Hepatocyte (in vitro differentiated cells): Measurements from ENCODE around the gene MAP3K20.

Experiments
- EZH2 ChIP-seq: fragments of 200-600 bp; sonication (generic); IDR thresholded peaks from 2 replicates; pipeline ENCODE4 v1.6.1; 2016; ENCODE audit warnings: antibody characterized with exemption, mild to moderate bottlenecking, borderline replicate concordance
- TF ChIP-seq, protein P1 (sequence below): fragments of 200-600 bp; sonication (generic); IDR thresholded peaks from 2 replicates; pipeline ENCODE4 v1.5.1; 2016; ENCODE audit warnings: antibody characterized with exemption, mild to moderate bottlenecking; ENCODE audit not compliant: poor library complexity

DNA sequence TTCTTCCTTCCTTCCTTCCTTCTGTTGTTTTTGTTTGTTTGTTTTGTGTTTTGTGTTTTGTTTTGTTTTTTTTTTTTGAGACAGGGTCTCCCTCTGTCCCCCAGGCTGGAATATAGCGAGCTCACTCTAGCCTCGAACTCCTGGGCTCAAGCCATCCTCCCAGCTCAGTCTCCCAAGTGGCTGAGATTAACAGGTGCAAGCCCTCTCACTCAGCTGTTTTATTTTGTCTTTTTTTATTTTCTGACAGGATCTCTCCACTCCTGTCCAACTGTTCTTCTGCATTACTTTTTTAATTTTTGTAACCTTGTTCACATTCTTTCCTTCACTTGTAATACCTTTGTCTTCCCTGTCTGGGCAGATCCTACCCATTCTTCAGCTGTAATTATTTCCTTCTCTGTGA lies 23.6 kb downstream of the MAP3K20 start:
- TF ChIP-seq, protein P1, sequence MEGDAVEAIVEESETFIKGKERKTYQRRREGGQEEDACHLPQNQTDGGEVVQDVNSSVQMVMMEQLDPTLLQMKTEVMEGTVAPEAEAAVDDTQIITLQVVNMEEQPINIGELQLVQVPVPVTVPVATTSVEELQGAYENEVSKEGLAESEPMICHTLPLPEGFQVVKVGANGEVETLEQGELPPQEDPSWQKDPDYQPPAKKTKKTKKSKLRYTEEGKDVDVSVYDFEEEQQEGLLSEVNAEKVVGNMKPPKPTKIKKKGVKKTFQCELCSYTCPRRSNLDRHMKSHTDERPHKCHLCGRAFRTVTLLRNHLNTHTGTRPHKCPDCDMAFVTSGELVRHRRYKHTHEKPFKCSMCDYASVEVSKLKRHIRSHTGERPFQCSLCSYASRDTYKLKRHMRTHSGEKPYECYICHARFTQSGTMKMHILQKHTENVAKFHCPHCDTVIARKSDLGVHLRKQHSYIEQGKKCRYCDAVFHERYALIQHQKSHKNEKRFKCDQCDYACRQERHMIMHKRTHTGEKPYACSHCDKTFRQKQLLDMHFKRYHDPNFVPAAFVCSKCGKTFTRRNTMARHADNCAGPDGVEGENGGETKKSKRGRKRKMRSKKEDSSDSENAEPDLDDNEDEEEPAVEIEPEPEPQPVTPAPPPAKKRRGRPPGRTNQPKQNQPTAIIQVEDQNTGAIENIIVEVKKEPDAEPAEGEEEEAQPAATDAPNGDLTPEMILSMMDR, result no peak
- TF ChIP-seq EZH2, result no peak
